Cardiac muscle cell (in vitro differentiated cells and primary cell): ENCODE measurements around the gene CAMK2D. TPM values are rescaled to one million over a fixed set of nuclear protein-coding genes. Genes with fewer than 3 reads are reported as not detected.

Experiments used
- DNase-seq, 2 donors: peaks; one replicate each; pipeline versions ENCODE4 v3.0.0 to v3.0.0-alpha.2; 2010 to 2017; ENCODE audit warnings: low read depth in 1 of 2, low spot score in 1 of 2
- H3K27ac ChIP-seq: fragments of 200-600 bp; sonication (generic); 2 replicates; pipeline ENCODE4 v1.5.1; 2016
- H3K27me3 ChIP-seq: fragments of 200-600 bp; sonication (generic); 2 replicates; pipeline ENCODE4 v1.6.0; 2016; ENCODE audit warnings: control low read depth
- H3K36me3 ChIP-seq: fragments of 200-600 bp; sonication (generic); 2 replicates; pipeline ENCODE4 v1.5.1; 2016; ENCODE audit warnings: control low read depth
- H3K4me1 ChIP-seq: fragments of 200-600 bp; sonication (generic); 2 replicates; pipeline ENCODE4 v1.8.1; 2017; ENCODE audit warnings: low read depth, mild to moderate bottlenecking, mixed run types
- H3K4me3 ChIP-seq: fragments of 200-600 bp; sonication (generic); 2 replicates; pipeline ENCODE4 v1.5.1; 2016; ENCODE audit warnings: mild to moderate bottlenecking
- H3K9me3 ChIP-seq: fragments of 200-600 bp; sonication (generic); 2 replicates; pipeline ENCODE4 v1.5.1; 2017; ENCODE audit warnings: low read depth, mild to moderate bottlenecking, control low read depth
- polyA plus RNA-seq: library from polyadenylated mRNA; unstranded; fragments of >200 nt; fragmentation: Nextera tagmentation; extraction: Ambion mirVana; gene quantifications from 2 replicates; pipeline ENCODE4 v1.2.1, GENCODE V29; 2016
- total RNA-seq: library from RNA; depleted of rRNA; stranded (reverse); fragments of >200 nt; gene quantifications from 2 replicates; pipeline ENCODE4 v1.2.3, GENCODE V29; 2016
- TF ChIP-seq, protein P1 (sequence below): IDR thresholded peaks from 2 replicates; pipeline ENCODE4 v1.5.1; 2012; ENCODE audit warnings: low read depth, mild to moderate bottlenecking, low read length

CAMK2D gene
- total and polyA plus RNA-seq, 2 experiments from 2014 or later: 60.6 to 84.7 TPM

DNA sequence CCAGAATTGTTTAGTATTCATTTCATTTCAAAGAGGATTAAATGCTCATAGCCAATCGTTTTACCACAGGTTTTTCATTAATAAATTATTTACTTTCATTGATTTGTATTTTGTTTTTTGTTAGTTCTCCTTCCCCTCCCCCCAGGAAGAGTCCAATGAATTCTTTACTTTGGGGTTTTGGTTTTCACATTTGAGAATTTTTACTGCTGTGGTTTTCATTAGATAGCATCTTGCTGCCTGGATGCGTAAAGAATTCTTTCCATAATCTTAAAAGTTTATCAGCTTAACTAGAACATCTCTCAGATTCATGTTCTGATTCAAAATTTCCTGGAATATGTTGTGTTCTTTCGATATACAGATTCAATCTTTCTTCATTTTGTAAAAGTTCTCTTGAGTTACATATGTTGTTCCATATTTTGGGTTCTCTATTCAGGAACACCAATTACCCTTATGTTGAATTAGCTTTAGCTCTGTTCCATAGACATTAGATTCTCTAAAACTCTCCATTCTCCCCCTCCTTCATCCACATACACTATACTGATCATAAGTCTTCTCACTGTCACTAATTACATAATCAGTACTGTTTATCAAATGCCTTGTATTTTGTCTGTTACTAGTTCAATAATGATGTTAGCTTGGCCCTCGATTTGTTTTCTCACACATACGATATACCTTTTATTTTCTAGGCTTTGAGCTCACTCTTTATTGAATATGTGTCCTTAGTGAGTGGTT, 184.4 kb downstream of the CAMK2D start:
- no peaks in the 10 kb centered on the region for H3K27me3 ChIP-seq
- H3K27ac ChIP-seq: no peak overlapping the region
- peaks cover 16% of the 10 kb centered on the region for H3K4me1 ChIP-seq
- no peak for DNase-seq
- no peaks in the 10 kb centered on the region for H3K9me3 ChIP-seq
- H3K4me3 ChIP-seq: no peak overlapping the region
- TF ChIP-seq, protein P1, sequence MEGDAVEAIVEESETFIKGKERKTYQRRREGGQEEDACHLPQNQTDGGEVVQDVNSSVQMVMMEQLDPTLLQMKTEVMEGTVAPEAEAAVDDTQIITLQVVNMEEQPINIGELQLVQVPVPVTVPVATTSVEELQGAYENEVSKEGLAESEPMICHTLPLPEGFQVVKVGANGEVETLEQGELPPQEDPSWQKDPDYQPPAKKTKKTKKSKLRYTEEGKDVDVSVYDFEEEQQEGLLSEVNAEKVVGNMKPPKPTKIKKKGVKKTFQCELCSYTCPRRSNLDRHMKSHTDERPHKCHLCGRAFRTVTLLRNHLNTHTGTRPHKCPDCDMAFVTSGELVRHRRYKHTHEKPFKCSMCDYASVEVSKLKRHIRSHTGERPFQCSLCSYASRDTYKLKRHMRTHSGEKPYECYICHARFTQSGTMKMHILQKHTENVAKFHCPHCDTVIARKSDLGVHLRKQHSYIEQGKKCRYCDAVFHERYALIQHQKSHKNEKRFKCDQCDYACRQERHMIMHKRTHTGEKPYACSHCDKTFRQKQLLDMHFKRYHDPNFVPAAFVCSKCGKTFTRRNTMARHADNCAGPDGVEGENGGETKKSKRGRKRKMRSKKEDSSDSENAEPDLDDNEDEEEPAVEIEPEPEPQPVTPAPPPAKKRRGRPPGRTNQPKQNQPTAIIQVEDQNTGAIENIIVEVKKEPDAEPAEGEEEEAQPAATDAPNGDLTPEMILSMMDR: no peak
- H3K36me3 ChIP-seq: no peaks in the 10 kb centered on the region

DNA sequence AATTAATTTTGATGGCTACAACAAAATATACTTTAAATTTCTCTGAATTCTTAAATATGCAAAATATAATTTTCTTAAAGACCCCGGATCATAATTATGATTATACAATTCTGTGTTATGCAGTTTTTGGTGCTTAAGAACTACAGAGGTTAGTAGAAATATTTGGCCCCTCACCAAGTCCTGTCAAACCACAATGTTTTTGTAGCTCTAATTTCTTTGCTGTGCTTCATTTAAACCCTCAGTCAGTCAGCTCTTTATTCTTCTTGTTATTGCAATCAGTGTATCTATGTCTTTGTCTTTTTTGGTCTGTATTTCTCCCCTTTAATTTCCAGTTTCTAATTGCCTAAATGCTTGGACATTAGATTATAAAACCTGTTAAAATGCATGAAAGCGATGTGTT, 186.1 kb downstream of the CAMK2D start:
- H3K4me1 ChIP-seq: peaks cover 16% of the 10 kb centered on the region
- no peak overlapping the region for H3K27ac ChIP-seq
- no peaks in the 10 kb centered on the region for H3K36me3 ChIP-seq
- H3K4me3 ChIP-seq: no peak overlapping the region
- TF ChIP-seq, protein P1: no peak
- no peaks in the 10 kb centered on the region for H3K9me3 ChIP-seq
- no peaks in the 10 kb centered on the region for H3K27me3 ChIP-seq
- DNase-seq: peak in 1 of 2 donors; percentile 77

DNA sequence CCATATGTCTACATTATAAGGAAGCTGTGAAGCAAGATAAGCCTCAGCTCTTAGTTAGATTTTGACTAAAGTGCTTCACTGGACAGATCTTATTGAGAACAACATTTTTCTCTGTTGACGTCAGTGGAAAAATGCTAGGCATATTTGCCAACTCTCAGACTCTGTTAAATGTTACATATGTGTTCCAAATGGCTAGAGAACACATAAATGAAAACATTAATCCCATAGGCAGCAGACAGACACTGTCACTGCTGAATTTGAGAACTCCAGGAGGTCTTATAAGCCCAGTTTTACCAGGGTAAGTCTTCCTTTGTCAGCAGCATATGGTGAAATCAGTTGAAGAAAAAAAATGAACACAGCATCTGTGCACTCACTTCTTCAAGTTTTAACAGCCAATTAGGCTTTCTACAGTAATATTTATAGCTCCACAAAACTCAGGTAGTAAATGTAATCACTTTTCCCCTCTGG, 186.9 kb downstream of the CAMK2D start:
- TF ChIP-seq, protein P1: no peak
- peak in 1 of 2 donors; percentile 85 for DNase-seq
- H3K4me1 ChIP-seq: peaks cover 16% of the 10 kb centered on the region
- H3K36me3 ChIP-seq: no peaks in the 10 kb centered on the region
- H3K9me3 ChIP-seq: no peaks in the 10 kb centered on the region
- no peaks in the 10 kb centered on the region for H3K27me3 ChIP-seq
- H3K4me3 ChIP-seq: no peak overlapping the region
- H3K27ac ChIP-seq: peak overlapping the region; percentile 77

DNA sequence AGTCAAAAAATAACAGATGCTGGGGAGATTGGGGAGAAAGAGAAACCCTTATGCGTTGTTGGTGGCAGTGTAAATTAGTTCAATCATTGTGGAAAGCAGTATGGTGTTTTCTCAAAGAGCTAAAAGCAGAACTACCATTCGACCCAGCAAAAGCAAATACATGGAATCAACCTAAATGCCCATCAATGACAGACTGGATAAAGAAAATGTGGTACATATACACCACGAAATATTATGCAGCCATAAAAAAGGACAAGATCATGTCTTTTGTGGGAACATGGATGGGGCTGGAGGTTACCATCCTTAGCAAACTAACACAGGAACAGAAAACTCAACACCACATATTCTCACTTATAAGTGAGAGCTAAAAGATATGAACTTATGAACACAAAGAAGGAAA, 188.9 kb downstream of the CAMK2D start:
- H3K9me3 ChIP-seq: no peaks in the 10 kb centered on the region
- H3K36me3 ChIP-seq: no peaks in the 10 kb centered on the region
- no peak for DNase-seq
- TF ChIP-seq, protein P1: no peak
- no peak overlapping the region for H3K27ac ChIP-seq
- H3K4me1 ChIP-seq: peaks cover 16% of the 10 kb centered on the region
- H3K4me3 ChIP-seq: no peak overlapping the region
- H3K27me3 ChIP-seq: no peaks in the 10 kb centered on the region

DNA sequence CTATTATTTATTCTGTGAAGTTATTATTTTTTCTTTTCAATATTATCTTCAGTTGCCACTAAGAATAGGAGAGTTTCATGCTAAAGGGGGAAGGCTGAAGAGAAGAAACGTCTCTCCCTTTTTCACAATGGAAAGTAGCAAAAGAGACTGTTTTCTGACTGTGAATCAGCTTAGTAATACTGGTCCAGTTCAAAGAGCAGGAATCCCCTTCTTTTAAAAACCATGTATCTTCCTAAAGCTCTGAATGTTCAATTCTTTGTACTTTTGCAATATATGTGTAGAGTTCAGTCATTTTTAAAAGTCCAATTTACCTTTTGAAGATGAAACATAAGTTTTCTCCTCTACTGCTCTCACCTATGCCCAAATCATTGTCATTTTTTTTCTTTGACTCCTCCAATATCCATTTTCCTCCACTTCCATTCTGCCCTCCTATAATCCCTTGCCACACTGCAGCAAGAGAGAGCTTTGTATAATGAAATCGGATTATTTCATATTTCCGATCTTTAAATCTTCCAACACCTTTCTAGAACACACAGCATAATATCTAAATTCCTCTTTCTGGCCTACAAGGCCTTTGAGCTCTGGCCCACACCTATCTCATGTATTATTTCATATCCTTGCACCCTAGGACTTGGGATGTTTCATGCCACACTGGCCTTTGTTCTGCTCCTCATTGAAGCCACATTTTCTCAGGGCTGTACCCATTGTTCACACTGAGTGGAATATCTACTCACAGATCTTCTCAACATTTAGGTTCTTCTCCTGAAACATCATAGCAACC, 195.3 kb downstream of the CAMK2D start:
- Histone ChIP-seq H3K4me1 (peaks cover 3% of the 10 kb centered on the region), H3K27ac (no peak overlapping the region), H3K27me3 (no peaks in the 10 kb centered on the region), H3K36me3 (no peaks in the 10 kb centered on the region), H3K4me3 (no peak overlapping the region), H3K9me3 (no peaks in the 10 kb centered on the region)
- no peak for DNase-seq
- TF ChIP-seq, protein P1: no peak
